Left colon (tissue), 2 donors: ENCODE results near the gene KRTDAP. TPM values are rescaled to one million over a fixed set of nuclear protein-coding genes. Genes with fewer than 3 reads are reported as not detected.
"Not testable (repeated sequence)": the region's sequence is repeated elsewhere in the genome, so short reads cannot be mapped to it uniquely, and the experiment has no call there.

Experiments used
- ATAC-seq: fragments of 200-7000 bp; cut with Tn5 transposase; one replicate; pipeline ENCODE4 v1.9.1; 2020; ENCODE audit warnings: mild to moderate bottlenecking, moderate library complexity
- DNase-seq, 2 donors: peaks; one replicate each; pipeline ENCODE4 v3.0.0-alpha.2; 2020
- intact Hi-C, 2 donors: fragments of 100-400 bp; cut with DNase I in 1 of 2; cut with micrococcal nuclease in 1 of 2; formaldehyde crosslinking; loops; one replicate each; pipeline versions ENCODE4 v1.11.2 to v1.14.0; 2022; cut with DNase I, micrococcal nuclease
- total RNA-seq, 2 donors: library from RNA; stranded (reverse); fragmentation: NEBNext Ultra II Directional; extraction: Animal tissue kit (Norgen Biotek cat#: 25700); gene quantifications; one replicate each; pipeline ENCODE4 v1.2.1, GENCODE V29; 2021
- donor health status: DM: no; HTN: no; CAD: no.
- donor health status: DM: yes; HTN: yes; CAD: no.

KRTDAP gene
- total RNA-seq, 2 donors from 2014 or later = not detected

DNA sequence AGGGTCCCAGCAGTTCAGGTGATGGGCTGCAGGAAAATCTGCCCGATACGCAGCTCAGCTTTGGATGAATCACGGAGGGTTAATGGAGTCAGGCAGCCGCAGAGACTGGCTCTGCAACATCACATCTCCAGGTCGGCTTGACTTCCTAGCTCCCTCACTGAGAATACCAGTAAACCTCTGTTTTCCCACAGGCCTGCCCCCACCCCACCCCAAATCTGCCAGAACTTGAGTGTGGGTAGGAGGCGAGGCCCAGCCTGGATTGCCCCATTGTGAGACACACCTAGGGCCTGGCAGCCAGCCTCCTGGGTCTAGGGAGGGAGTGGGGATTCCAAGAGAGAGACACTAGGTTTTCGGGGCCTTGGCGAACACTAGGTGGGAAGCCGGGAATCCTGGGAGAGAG, 3.7 kb upstream of the KRTDAP start:
- intact Hi-C loops = loop anchor here (5.0 to 10.0 kb wide), 2 partner anchors 139 to 142 kb away; partner anchors contain the start of gene FFAR3 (in 1 of the 2)
- no peak for DNase-seq
- no peak for ATAC-seq

DNA sequence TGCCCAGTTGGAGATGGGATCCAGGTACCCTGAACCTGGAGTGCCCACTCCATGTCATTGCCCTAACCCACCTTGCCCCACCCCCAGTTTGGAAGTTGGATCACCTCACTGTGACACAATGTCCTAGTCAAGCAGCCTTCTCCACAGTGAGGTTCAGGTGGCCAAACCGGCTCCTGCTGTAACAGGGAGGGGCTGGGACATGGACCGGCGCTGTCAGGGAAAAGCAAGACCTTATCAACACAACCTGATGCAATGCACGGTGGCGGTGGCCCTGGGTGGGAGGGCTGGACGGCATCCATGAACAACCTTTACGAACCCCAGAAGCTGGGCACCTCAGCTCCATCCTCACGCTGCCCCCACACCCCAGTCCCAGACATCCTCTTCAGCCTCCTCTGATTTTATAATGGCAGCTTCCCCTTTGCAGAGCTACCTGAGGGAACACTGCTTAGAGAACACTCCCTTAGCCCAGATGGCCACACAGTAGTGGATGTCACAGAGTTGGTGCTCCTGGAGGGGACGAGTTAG, 1.6 kb upstream of the KRTDAP start:
- no peak for ATAC-seq
- no peak for DNase-seq
- intact Hi-C loops = loop anchor here (5.0 to 10.0 kb wide), 2 partner anchors 137 to 140 kb away; partner anchors contain the start of gene FFAR3 (in 1 of the 2)

DNA sequence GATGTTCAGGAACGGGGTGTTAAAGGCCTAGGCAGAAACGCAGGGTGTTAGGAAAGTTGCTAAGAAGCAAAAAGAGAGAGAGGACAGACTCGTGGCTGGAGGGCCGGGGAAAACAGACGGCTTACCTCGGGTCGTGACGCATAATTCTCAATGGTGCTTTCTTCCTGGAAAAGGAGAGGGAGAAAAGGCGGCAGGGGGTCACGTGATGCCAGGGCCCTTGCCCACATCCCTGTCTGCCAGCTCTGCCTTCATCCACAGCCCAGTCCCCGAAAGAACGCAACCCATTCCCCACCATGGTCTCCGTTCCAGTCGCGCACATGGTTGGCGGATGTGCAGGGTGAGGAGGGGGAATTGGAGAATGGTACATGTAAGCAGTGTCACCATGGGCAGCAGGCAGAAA, 1.6 kb downstream of the KRTDAP start:
- intact Hi-C loops = no loop called here
- no peak for ATAC-seq

DNA sequence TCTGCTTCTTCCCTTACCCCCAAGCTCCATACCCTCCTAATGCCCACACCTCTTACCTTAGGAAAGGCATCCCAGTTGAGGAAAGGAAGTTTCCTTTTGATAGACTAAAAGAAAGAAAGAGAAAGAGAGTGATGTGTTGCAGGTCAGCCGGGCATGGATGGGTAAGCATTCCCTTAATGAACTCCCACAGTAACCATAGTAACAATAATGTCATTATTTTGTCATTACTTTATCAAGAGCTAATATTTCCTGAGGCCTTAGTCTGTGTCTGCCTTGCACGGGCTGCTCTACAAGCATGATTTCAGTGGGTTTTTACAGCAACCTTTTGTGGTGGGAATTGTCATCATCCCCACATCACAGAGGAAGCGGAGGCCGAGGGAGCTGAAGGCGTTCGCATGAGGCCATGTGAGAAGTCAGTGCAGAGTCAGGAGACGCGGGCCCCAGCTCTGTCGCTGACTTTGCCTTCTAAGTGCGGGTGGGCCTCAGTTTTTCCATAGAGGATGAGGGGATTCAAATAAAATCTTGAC, 2.5 kb downstream of the KRTDAP start:
- intact Hi-C loops = no loop called here
- ATAC-seq = no peak
- DNase-seq = no peak

More for the DNA sequence above, 1.6 kb downstream of the KRTDAP start:
- DNase-seq = no peak

DNA sequence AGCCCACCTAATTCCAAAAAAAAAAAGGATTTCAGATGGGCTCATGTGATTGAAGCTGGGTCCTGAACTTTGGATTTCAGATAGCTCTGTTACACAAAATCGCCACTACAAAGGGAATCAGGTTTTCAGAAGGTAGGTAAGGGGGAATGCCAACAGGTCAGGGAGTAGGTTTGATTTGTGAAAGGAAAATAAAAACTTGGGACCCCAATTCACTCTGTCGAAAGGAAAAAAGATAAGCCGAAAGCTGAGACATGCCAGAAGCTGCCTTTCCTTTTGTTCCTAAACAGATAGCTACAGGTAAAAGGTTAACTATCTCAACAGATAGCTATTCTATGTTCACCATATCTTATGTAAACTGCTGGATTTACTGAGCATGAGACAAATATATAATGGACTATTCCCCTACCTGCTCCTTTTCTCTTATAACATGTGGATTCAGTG, 4.0 kb downstream of the KRTDAP start:
- intact Hi-C loops = no loop called here
- DNase-seq (no peak), ATAC-seq (peak; percentile 45)

DNA sequence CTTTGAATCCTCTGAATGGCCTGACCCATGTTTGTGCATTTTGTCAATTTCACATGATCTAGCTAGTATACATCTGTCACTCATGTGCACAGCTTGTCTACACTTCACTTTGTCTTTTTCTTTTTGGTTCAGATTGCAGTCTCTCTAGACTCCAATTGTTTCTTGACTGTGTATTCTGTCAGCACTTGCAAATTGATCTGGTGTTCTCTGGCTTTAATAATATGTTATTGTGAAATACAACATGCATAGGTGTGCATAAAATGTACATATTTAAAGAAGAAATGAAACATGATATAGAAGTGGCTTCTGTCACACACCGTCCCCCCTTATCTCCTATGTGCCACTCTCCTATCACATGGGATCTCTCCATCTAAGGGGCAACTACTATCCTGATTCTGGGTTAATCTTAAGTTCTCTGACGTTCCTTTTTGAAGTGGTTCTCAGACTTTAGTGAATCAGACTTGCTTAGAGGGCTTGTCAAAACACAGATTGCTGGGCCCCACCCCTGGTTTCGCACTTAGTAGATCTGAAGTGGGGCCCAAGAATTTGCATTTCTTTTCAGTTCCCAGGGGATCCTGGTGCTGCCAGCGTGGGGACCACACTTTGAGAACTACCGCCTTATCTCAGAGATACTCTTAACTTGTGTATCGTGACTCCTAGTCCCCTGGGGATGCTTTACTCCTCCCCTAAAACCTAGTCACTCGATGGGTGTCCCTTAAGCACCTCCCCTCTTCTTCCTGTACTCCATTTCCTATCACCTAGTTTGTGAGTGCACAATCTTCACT, 5.8 kb downstream of the KRTDAP start:
- no peak for ATAC-seq
- intact Hi-C loops = no loop called here
- DNase-seq = no peak

DNA sequence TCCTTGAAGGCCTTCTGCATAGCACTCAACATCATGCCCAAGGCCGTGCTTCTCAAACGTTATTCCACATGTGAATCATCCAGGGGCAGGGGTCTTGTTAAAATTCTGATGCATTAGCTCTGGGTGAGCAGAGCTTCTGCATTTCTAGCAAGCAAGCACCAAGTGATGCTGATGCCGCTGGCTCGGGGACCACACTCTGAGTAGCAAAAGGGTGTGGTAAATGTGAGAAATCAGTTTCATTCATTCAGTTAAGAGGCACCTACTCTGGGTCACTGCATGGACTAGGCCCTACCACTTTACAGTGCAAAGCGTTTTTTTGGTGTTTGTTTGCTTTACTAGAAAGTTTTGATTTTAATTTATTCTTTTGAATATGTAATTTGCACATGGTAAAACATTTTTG, 7.2 kb downstream of the KRTDAP start:
- DNase-seq = no peak
- intact Hi-C loops = no loop called here
- ATAC-seq = no peak

DNA sequence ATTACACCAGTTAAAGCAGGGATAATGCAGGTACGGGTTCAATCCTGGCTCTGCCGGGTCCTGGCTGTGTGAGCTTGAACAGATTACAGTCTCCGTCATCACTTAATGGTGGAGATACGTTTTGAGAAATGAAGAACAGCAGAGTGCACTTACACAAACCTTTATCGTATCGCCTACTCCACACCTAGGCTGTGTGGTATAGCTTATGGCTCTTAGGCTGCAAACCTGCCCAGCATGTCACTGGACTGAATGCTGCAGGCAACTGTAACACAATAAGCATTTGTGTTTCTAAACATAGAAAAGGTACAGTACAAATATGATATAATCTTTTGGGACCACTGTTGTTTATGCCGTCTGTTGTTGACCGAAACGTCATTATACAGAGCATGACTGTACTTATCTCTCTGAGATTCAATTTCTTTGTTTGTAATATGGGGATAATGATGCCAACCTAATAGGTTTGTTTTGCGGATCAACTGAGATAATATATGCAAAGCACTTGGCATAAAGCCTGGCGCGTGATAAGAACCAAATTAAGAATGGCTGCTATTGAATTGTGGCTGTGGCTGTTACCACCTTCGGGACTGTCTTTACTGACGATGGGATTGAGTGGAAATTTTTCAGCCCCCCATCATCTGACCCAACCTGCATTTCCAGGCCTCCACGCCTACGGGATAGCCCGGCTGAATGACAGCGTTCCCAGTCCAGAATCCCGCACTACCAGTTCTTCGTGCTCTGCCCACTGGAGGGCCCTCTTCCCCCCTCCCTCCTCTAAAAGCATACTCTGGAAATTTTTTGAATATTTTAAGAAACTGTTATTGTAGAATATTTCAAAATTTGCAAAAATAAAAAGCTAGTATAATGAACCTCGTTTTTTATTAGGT, 11.2 kb downstream of the KRTDAP start:
- DNase-seq = no peak
- ATAC-seq = no peak
- intact Hi-C loops = no loop called here

DNA sequence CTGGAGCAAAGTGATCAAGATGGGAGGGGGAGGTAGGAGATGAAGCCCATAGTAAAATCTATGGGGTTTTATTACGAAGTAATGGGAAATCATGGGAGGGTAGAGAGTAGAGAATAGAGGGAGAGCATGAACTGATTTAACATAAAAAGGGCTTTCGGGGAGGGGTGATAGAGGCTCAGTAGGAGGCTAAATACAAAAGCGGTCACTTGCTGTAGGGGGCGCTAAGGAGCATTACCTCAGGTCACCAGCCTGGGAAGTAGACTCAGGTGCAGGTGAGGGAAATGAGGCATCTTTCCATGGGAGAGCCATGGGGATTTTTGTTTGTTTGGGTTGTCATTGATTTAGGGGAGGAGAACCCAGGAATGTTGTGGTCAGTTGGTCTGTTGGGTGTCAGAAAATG, 14.1 kb downstream of the KRTDAP start:
- DNase-seq (no peak), ATAC-seq (no peak)
- intact Hi-C loops = no loop called here

DNA sequence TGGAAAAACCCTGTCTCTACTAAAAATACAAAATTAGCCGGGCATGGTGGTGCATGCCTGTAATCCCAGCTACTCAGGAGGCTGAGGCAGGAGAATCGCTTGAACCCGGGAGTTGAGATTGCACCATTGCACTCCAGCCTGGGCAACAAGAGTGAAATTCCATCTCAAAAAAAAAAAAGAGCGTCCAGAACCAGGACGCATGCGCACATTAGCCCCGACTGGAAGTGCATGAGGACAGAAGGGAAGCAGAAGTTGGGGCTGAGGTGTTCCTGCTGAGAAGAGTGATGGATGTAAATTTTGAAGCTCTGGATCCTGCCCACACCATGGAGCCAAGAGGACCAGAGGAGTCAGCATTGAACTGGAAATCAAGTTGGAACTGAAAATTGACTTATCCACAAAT, 15.7 kb downstream of the KRTDAP start:
- ATAC-seq, DNase-seq, intact Hi-C loops: not testable (repeated sequence)

DNA sequence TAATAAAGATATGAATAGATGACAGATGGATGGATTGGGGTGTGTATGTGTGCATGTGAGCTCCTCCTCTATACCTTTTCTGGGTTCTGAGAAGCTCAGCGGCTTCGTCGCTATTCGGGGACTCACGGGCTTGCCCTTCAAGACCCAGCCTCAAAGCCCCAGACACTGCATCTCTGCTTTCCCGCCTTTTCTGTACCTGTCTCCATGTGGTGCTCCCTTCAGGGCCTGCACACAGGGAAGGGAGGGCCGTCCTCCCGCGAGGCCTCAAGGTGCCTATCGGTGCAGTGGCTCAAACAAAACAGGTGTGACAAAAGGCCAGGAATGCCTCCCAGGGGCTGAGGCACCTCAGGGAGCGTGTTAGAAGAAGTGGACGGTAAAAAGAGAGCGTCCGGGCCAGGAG, 16.2 kb downstream of the KRTDAP start:
- no peak for DNase-seq
- ATAC-seq = no peak
- intact Hi-C loops = no loop called here

DNA sequence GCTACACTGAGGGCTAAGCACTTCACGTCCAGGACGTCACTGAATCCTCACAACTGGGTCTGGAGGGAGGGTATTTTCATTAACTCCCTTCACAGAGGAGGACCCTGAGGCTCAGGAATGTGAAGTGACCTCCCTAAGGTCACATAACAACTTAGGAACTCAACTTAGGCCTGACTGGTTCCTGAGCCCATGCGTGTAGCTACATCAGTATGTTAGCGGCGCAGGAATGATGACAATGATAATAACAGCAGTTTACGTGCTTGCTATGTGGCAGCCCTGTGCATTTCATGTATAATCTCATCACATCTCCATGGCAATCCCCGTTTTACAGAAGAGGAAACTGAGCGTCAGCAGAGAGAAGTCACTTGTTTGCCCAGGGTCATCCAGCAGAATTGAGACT, 18.3 kb downstream of the KRTDAP start:
- intact Hi-C loops = no loop called here
- ATAC-seq = no peak
- DNase-seq = no peak

DNA sequence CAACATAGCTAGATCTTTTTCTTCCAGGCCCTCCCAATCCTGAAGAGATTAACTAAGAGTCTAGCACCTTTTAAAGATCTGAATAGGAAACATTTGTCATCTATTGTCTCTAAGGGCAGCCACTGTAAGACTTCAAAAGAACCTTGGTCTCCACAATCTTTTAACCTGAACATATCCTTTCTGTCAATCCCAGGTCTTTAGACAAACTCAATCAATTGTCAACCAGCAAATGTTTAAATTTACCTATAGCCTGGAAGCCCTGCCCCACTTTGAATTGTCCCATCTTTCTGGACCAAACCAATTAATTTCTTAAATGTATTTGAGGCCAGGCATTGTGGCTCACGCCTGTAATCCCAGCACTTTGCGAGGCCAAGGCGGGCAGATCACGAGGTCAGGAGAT, 19.2 kb downstream of the KRTDAP start:
- ATAC-seq, DNase-seq, intact Hi-C loops: not testable (repeated sequence)

DNA sequence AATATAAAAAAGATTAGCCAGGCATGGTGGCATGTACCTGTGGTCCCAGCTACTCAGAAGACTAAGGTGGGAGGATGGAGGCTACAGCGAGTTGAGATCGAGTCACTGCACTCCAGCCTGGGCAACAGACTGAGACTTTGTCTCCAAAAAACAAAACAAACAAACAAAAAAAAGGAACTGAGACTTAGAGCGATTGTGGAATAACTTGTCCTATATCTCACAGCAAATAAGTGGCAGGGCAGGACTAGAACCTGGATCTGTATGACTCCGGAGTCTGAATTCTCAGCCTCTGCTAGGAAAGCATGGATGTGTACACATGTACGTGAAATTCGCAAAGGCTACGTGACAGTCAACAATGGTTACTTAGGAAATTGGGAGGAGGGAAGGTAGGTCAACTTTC, 20.1 kb downstream of the KRTDAP start:
- DNase-seq (no peak), ATAC-seq (no peak)
- intact Hi-C loops = no loop called here

DNA sequence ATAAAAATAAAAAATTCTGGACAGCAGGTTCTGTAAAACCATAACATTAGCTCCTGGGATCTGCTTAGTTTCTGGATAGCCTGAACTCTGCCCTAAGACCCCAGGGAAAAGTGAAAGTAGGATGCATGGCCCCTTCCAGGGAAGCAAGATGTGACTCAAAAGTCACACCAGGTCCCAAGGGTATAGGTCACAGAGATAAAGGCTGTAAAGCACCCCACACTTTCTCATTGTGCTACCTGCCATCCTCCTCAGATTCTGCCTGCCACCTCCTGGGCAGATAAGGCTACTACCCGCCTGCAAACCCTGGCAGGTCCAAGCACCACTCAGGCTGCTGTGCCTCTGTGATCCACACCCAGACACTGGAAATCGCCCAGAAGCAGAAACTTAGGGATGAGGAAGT, 21.6 kb downstream of the KRTDAP start:
- peak; percentile 100 for ATAC-seq
- intact Hi-C loops = no loop called here
- peak; percentile 49 to 70 for DNase-seq

DNA sequence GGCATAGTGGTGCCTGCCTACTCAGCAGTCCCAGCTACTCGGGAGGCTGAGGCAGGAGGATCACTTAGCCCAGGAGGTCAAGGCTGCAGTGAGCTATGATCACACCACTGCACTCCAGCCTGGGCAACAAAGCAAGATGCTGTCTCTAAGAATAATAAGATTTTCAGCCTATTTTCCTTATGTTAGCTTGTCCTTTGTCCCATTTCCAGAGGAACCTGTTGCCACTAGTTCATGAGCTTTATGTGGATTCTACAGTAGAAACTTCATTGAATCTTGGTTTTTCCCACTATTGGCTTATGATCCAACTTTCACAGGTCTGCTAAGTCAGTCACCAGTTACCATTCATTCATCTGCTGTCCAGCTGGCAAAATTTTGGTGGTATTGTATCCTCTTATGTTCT, 24.0 kb downstream of the KRTDAP start:
- no peak for ATAC-seq
- intact Hi-C loops = no loop called here
- DNase-seq = no peak

DNA sequence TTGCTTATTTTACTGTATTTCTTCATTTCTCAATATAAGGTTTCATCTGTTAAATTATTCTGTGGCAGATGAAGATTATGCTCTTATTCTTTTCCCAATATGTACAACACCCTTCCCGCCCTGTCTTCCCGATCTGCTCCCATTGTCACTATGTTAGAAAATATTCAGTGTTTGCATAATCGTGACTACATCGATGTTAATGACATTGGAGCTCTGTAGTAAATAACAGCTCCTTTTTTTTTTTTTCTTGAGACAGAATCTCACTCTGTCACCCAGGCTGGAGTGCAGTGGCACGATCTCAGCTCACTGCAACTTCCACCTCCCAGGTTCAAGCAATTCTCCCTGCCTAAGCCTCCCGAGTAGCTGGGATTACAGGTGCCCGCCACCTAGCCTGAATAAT, 27.3 kb downstream of the KRTDAP start:
- ATAC-seq, intact Hi-C loops, DNase-seq: not testable (repeated sequence)

DNA sequence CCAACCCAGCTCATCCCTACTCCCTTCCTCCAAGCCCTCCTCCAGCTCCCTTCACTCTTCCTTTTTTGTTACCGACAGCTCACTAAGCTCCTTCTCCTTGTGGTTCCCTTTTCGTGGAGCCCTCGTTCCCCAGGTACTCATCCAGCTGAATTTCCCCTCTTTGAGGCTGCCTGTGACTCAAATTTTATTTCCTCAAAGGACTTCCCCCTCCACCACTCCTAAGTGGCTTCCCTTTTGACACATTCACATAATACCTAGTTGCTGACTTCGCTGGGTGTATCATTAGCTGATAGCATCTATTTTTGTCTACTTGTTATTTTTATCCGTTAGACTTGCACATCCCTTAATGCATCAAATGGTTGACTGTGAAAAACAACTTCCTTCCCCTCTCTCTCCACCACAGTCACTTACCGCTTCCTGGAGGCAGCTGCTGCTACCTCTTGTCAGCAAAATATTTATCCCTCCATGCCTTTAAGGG, 27.7 kb downstream of the KRTDAP start:
- ATAC-seq = peak; percentile 39
- no peak for DNase-seq
- intact Hi-C loops = no loop called here

DNA sequence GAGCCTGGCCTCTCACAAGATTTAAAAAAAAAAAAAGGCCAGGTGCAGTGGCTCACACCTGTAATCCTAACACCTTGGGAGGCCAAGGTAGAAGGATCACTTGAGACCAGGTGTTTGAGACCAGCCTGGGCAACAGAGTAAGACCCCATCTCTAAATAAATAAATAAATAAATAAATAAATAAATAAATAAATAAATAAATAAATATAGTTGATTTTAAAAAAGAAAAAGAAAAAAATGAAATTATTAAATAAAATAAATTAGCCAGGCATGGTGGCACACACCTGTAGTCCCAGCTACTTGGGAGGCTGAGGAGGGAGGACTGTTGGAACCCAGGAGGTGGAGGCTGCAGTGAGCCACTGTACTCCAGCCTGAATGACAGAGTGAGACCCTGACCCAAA, 28.5 kb downstream of the KRTDAP start:
- intact Hi-C loops, DNase-seq, ATAC-seq: not testable (repeated sequence)
